CD4-positive, alpha-beta memory T cell (primary cell): ENCODE data around the gene TRAF7. TPM values are rescaled to one million over a fixed set of nuclear protein-coding genes. Genes with fewer than 3 reads are reported as not detected.
A peak's percentile ranks its signal among the peaks of the same experiment; 100 is the strongest.
"Not testable (repeated sequence)": the region's sequence is repeated elsewhere in the genome, so short reads cannot be mapped to it uniquely, and the experiment has no call there.

Experiments
- CTCF ChIA-PET: fragments of 350-600 bp; sonication (Branson Sonifier 250); formaldehyde crosslinking; loops from one replicate; lab custom pipeline; 2021; ENCODE audit warnings: inconsistent platforms; ENCODE audit not compliant: partially characterized antibody; lab: Charles Lee
- POLR2A ChIA-PET: fragments of 350-600 bp; sonication (Branson Sonifier 250); formaldehyde crosslinking; loops from one replicate; lab custom pipeline; 2021; ENCODE audit not compliant: partially characterized antibody; lab: Charles Lee
- DNase-seq, 5 donors: peaks; one replicate each; pipeline versions ENCODE4 v3.0.0 to v3.0.0-alpha.2; 2020 to 2022; ENCODE audit warnings: mixed read lengths in 1 of 5
- H3K27ac ChIP-seq: one replicate; pipeline ENCODE4 v1.7.0; 2013; ENCODE audit warnings: low read depth, low read length
- H3K27me3 ChIP-seq: 2 replicates; pipeline ENCODE4 v1.7.0; 2013; ENCODE audit warnings: mild to moderate bottlenecking, low read length, moderate library complexity; ENCODE audit not compliant: insufficient read depth
- H3K36me3 ChIP-seq: 2 replicates; pipeline ENCODE4 v1.7.0; 2013; ENCODE audit warnings: mild to moderate bottlenecking, low read length, moderate library complexity; ENCODE audit not compliant: insufficient read depth
- H3K4me1 ChIP-seq: 2 replicates; pipeline ENCODE4 v1.7.0; 2013; ENCODE audit warnings: mild to moderate bottlenecking, low read length, moderate library complexity; ENCODE audit not compliant: insufficient read depth
- H3K4me3 ChIP-seq, 2 donors: one replicate each; pipeline ENCODE4 v1.7.0; 2013; ENCODE audit warnings: low read length in 2 of 2, mild to moderate bottlenecking in 1 of 2
- H3K9me3 ChIP-seq, 2 donors: one replicate each; pipeline ENCODE4 v1.7.0; 2013; ENCODE audit warnings: low read length in 2 of 2, control low read depth in 1 of 2; ENCODE audit not compliant: control insufficient read depth in 1 of 2
- H3K27ac Mint-ChIP-seq, 7 donors: one replicate each; pipeline ENCODE4 v1.8.0; 2020 to 2021; ENCODE audit warnings: mixed read lengths in 7 of 7, mild to moderate bottlenecking in 6 of 7, inconsistent platforms in 3 of 7, moderate library complexity in 3 of 7
- H3K27me3 Mint-ChIP-seq, 2 donors: one replicate each; pipeline ENCODE4 v1.8.0; 2020 to 2021; ENCODE audit warnings: mixed read lengths in 2 of 2
- H3K36me3 Mint-ChIP-seq, 2 donors: one replicate each; pipeline ENCODE4 v1.8.0; 2020 to 2021; ENCODE audit warnings: mixed read lengths in 2 of 2, inconsistent platforms in 1 of 2, mild to moderate bottlenecking in 1 of 2
- H3K4me1 Mint-ChIP-seq, 4 donors: one replicate each; pipeline ENCODE4 v1.8.0; 2020 to 2021; ENCODE audit warnings: mixed read lengths in 4 of 4, mild to moderate bottlenecking in 1 of 4
- H3K4me3 Mint-ChIP-seq, 8 donors: one replicate each; pipeline ENCODE4 v1.8.0; 2020 to 2021; ENCODE audit warnings: mixed read lengths in 8 of 8, mild to moderate bottlenecking in 7 of 8, moderate library complexity in 6 of 8, inconsistent platforms in 3 of 8
- H3K9me3 Mint-ChIP-seq, 8 donors: one replicate each; pipeline ENCODE4 v1.8.0; 2020 to 2021; ENCODE audit warnings: mixed read lengths in 8 of 8, mild to moderate bottlenecking in 5 of 8, inconsistent platforms in 3 of 8, moderate library complexity in 1 of 8
- intact Hi-C: fragments of 100-400 bp; cut with micrococcal nuclease; formaldehyde crosslinking; loops from one replicate; pipeline ENCODE4 v1.15.1; 2023
- polyA plus RNA-seq, 2 donors: library from polyadenylated mRNA; unstranded; fragments of 300-500 nt; fragmentation: Illumina TruSeq; gene quantifications; one replicate each; pipeline ENCODE4 v1.2.3, GENCODE V29; 2021
- total RNA-seq, 2 experiments: library from RNA; stranded (reverse); gene quantifications; one replicate each; pipeline ENCODE4 v1.2.3, GENCODE V29; 2021

Gene TRAF7
- total and polyA plus RNA-seq, 4 experiments from 2014 or later, result 1.9 to 41.9 (median 24.9) TPM

- H3K9me3 ChIP-seq, H3K27ac ChIP-seq, H3K27ac Mint-ChIP-seq, POLR2A ChIA-PET, H3K36me3 ChIP-seq, H3K27me3 ChIP-seq, DNase-seq, H3K4me3 ChIP-seq, H3K36me3 Mint-ChIP-seq, intact Hi-C loops, H3K4me3 Mint-ChIP-seq, H3K27me3 Mint-ChIP-seq, H3K9me3 Mint-ChIP-seq, H3K4me1 ChIP-seq: not testable (repeated sequence)
- peaks cover 8 to 16% (median 13%) of the 10 kb centered on the region in 4 donors for H3K4me1 Mint-ChIP-seq
- CTCF ChIA-PET, result interaction anchor here (1.5 kb wide), 1 partner anchor 29 kb away, joined by 3 read pairs; no protein-coding TSS in a partner anchor
Measured at GRCh38 chr16:2123706-2124376, 31.7 kb upstream of the TRAF7 start.

- H3K27me3 Mint-ChIP-seq, H3K36me3 Mint-ChIP-seq, CTCF ChIA-PET, POLR2A ChIA-PET, H3K36me3 ChIP-seq, H3K27me3 ChIP-seq, H3K9me3 ChIP-seq, H3K27ac Mint-ChIP-seq, H3K27ac ChIP-seq, H3K9me3 Mint-ChIP-seq, H3K4me3 Mint-ChIP-seq, H3K4me3 ChIP-seq, intact Hi-C loops: not testable (repeated sequence)
- peaks cover 11% of the 10 kb centered on the region for H3K4me1 ChIP-seq
- H3K4me1 Mint-ChIP-seq, result peaks cover 8 to 16% (median 13%) of the 10 kb centered on the region in 4 donors
- DNase-seq, result peak in 1 of 5 donors; percentile 26
Measured at GRCh38 chr16:2124377-2124693, 31.2 kb upstream of the TRAF7 start.

- H3K9me3 ChIP-seq, H3K36me3 ChIP-seq, H3K9me3 Mint-ChIP-seq, H3K27me3 Mint-ChIP-seq, POLR2A ChIA-PET, intact Hi-C loops, CTCF ChIA-PET, H3K27me3 ChIP-seq, H3K27ac ChIP-seq, H3K4me3 ChIP-seq, H3K27ac Mint-ChIP-seq, H3K4me3 Mint-ChIP-seq, H3K36me3 Mint-ChIP-seq: not testable (repeated sequence)
- peaks cover 8 to 16% (median 13%) of the 10 kb centered on the region in 4 donors for H3K4me1 Mint-ChIP-seq
- peaks cover 11% of the 10 kb centered on the region for H3K4me1 ChIP-seq
- peak in 1 of 5 donors; percentile 32 for DNase-seq
Measured at GRCh38 chr16:2124694-2125444, 30.7 kb upstream of the TRAF7 start.

GRCh38 chr16:2125609-2126008, 30.0 kb upstream of the TRAF7 start:
- H3K9me3 ChIP-seq, H3K4me3 ChIP-seq, H3K27me3 ChIP-seq, H3K36me3 ChIP-seq, POLR2A ChIA-PET, CTCF ChIA-PET, H3K36me3 Mint-ChIP-seq, H3K27ac ChIP-seq, intact Hi-C loops, H3K9me3 Mint-ChIP-seq, H3K27me3 Mint-ChIP-seq, H3K4me3 Mint-ChIP-seq: not testable (repeated sequence)
- H3K4me1 Mint-ChIP-seq, result peaks cover 4 to 16% (median 12%) of the 10 kb centered on the region in 4 donors
- peaks cover 11% of the 10 kb centered on the region for H3K4me1 ChIP-seq
- peak in 1 of 5 donors; percentile 1 for DNase-seq
- H3K27ac Mint-ChIP-seq, result peak overlapping the region in 1 of 7 donors; percentile 24

GRCh38 chr16:2126161-2126743, 29.3 kb upstream of the TRAF7 start:
- CTCF ChIA-PET, POLR2A ChIA-PET, H3K9me3 ChIP-seq, H3K27me3 Mint-ChIP-seq, H3K27me3 ChIP-seq, H3K4me3 Mint-ChIP-seq, H3K9me3 Mint-ChIP-seq, H3K36me3 Mint-ChIP-seq, H3K4me3 ChIP-seq, H3K27ac ChIP-seq, H3K36me3 ChIP-seq, intact Hi-C loops: not testable (repeated sequence)
- peak overlapping the region in 1 of 7 donors; percentile 24 for H3K27ac Mint-ChIP-seq
- H3K4me1 ChIP-seq, result peaks cover 11% of the 10 kb centered on the region
- peaks cover 5 to 19% (median 12%) of the 10 kb centered on the region in 4 donors for H3K4me1 Mint-ChIP-seq
- peak in 1 of 5 donors; percentile 25 for DNase-seq

GRCh38 chr16:2126928-2127556, 28.5 kb upstream of the TRAF7 start:
- H3K4me3 ChIP-seq, CTCF ChIA-PET, H3K27ac ChIP-seq, H3K36me3 ChIP-seq, H3K9me3 Mint-ChIP-seq, H3K27me3 Mint-ChIP-seq, H3K9me3 ChIP-seq, H3K36me3 Mint-ChIP-seq, intact Hi-C loops, POLR2A ChIA-PET, H3K27me3 ChIP-seq: not testable (repeated sequence)
- peak; percentile 17 to 38 (median 29) for DNase-seq
- Mint-ChIP-seq H3K4me1 (peaks cover 4 to 19% (median 11%) of the 10 kb centered on the region in 4 donors), H3K4me3 (peak overlapping the region in 3 of 8 donors; percentile 17 to 35 (median 20)), H3K27ac (peak overlapping the region in 5 of 7 donors; percentile 16 to 78 (median 48))
- H3K4me1 ChIP-seq, result peaks cover 11% of the 10 kb centered on the region

- DNase-seq, result peak; percentile 20 to 31 (median 29)
- intact Hi-C loops, POLR2A ChIA-PET, H3K4me3 Mint-ChIP-seq, H3K36me3 Mint-ChIP-seq, CTCF ChIA-PET, H3K9me3 ChIP-seq, H3K9me3 Mint-ChIP-seq, H3K27ac ChIP-seq, H3K27me3 ChIP-seq, H3K27me3 Mint-ChIP-seq, H3K4me3 ChIP-seq, H3K36me3 ChIP-seq: not testable (repeated sequence)
- H3K4me1 ChIP-seq, result peaks cover 11% of the 10 kb centered on the region
- H3K27ac Mint-ChIP-seq, result peak overlapping the region in 2 of 7 donors; percentile 16 to 51
- peaks cover 4 to 19% (median 11%) of the 10 kb centered on the region in 4 donors for H3K4me1 Mint-ChIP-seq
Measured at GRCh38 chr16:2127630-2128280, 27.8 kb upstream of the TRAF7 start.
